Caki2 (cell line): ENCODE measurements around the gene CCNO. TPM values are rescaled to one million over a fixed set of nuclear protein-coding genes. Genes with fewer than 3 reads are reported as not detected.

Experiments used
- DNase-seq: peaks from one replicate; pipeline ENCODE4 v3.0.0-alpha.2; 2015; ENCODE audit warnings: low read depth
- in situ Hi-C: cut with HindIII; loops from 2 replicates; pipeline ENCODE4 v1.10.0; 2016; ENCODE audit warnings: low sequenced_read_pairs, low pct_unique_long_range_greater_than_20kb, mixed read lengths
- total RNA-seq: library from RNA; depleted of rRNA; stranded (reverse); fragments of >200 nt; shearing (Covaris generic); gene quantifications from 2 replicates; pipeline ENCODE4 v1.2.3, GENCODE V29; 2014; ENCODE audit warnings: low replicate concordance

Gene CCNO
- total RNA-seq, 1 experiment from 2014 or later, result 5.4 TPM

- in situ Hi-C loops, result no loop called here
These were observed 7.1 kb downstream of the CCNO start for GRCh38 chr5:55226027-55226933.

DNA sequence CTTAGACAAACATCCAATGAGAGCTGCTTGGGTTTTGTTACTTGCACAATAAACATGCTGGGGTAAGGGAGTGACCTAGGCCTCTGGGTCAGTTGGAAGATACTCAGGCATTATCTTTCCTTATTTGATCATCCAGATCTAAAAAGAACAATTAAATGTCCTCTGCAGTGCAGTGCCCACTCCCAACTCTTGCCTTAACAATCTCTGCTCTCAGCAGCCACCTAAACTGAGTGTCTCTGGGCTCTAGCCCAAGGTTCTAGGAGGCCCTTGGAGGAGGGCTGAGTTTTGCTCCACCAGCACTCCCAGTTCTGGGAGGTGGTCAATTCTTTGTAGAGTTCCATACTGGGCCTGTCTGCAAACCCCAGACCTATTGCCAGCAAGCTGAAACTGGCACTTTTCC, 8.1 kb downstream of the CCNO start:
- in situ Hi-C loops, result no loop called here
- DNase-seq, result no peak

More at GRCh38 chr5:55226027-55226933, 7.1 kb downstream of the CCNO start:
- DNase-seq, result peak; percentile 81

DNA sequence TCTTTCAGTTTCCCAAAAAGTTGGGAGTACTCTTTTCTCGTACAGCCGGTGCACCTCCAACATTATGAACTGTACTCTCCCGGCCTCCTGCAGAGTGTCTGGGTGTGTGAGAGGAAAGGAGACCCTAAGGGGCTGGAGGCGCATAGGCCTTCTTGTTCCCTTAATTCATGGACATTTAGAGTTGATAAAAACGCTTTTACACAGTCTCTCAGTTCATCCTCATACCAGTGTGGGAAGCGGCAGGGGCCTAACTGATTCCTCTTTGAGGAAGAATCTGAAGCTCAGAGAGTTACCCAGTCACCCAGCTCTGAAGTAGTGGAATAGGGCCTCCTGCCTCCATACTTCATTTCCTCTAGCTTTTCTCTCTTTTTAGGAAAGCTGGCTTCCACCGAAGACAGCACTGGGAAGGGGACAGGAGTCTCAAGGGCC, 9.6 kb downstream of the CCNO start:
- DNase-seq, result no peak
- in situ Hi-C loops, result no loop called here

DNA sequence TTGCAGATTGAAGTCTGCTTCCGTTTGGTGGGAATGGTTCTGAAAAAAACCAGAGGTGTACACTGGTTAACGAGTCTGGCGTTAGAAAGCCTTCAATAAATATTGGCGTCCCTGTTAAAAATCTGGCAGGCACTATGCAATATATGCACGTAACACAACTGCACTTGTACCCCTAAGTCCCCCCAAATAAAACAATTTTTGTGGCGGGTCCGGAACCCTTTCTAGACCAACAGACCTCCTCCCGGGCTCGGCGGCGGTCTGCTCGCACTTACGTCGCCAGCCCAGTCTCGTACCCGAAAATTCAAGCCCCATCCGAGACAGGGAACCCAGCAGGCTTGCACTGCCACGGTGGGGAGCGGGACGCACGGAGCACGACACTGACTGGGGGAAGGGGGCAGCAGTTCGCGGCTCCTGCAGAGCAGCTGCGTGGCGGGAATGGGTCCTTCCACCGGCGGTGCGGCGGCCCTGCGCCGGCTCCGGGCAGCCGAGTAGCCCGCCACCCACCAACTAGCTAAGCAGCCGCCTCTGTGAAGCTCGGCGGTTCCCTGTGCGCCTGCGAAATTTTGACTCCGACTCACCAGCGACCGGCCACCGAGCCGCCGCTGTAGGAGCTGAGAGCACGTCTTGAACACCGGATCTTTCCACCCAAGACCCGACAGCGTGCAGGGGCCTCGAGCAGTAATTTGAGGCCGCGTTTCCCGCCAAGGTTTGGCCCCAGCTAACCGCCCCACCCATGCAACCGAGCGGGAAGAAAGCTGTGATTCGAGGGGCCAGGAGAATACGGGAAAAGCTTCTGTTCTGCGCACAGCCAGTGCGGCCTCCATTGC, 10.2 kb downstream of the CCNO start:
- in situ Hi-C loops, result no loop called here
- DNase-seq, result no peak

DNA sequence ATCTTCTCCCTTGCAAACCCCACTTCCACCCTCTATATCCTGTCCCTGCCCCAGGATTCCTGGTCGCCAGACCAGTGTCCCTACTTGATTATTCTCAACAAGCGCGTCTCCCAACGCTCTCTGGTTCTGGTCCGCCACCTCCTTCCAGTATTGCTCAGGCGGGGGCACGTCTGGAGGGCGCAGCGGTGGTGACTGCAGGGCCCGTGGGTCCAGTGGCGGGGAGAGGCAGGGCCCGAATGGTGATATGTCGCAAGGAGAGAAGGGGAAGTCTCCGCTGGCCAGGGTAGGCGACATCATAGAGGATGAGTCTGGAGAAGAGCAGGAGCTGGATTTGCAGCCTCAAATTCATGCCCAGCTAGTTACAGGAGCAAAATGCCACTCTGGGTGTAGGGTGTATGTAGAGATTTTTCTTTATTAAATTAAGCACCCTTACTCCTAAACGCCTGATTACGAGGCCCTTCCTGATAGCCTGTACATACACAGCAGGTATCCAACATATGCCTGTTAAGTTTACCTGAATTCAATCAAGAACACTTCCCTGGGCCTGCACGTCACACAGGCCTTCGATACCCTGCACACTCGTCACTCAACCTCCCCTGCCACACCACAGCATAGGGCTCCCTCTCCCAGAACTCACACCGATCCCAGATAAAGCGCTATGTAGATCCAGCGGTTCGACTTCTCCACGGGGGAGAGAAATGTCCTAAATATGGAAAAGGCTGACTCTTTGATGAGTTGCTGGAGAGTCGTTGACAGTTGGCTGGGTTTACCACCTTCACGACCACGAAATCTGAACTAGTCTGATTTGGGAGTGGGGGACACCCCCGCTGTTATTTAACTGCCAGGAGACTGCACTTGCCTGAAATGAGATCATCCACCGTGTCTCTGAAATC, 11.1 kb downstream of the CCNO start:
- no peak for DNase-seq
- in situ Hi-C loops, result no loop called here

- in situ Hi-C loops, result no loop called here
- no peak for DNase-seq
These were observed 12.8 kb downstream of the CCNO start for GRCh38 chr5:55220433-55221185.

- DNase-seq, result no peak
- in situ Hi-C loops, result no loop called here
These were observed 13.6 kb downstream of the CCNO start for GRCh38 chr5:55219770-55220169.

GRCh38 chr5:55218967-55219366, 14.4 kb downstream of the CCNO start:
- no peak for DNase-seq
- in situ Hi-C loops, result no loop called here

- in situ Hi-C loops, result no loop called here
- no peak for DNase-seq
These were observed 22.1 kb downstream of the CCNO start for GRCh38 chr5:55211184-55211874.

DNA sequence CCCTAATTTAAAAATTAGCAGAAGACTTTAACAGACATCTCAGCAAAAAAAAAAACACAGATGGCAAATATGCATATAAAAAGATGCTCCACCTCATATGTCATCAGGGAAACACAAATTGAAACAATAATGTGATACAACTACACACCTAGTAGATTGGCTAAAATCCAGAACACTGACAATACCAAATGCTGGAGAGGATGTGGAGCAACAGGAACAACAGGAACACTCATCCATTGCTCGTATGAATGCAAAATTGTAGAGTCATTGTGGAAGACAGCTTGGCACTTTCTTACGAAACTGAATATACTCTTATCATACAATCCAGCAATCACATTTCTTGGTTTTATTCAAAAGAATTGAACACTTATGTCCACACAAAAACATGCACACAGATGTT, 28.4 kb downstream of the CCNO start:
- in situ Hi-C loops, result no loop called here
- DNase-seq, result no peak

GRCh38 chr5:55191165-55191564, 42.2 kb downstream of the CCNO start:
- in situ Hi-C loops, result no loop called here
- DNase-seq, result no peak

DNA sequence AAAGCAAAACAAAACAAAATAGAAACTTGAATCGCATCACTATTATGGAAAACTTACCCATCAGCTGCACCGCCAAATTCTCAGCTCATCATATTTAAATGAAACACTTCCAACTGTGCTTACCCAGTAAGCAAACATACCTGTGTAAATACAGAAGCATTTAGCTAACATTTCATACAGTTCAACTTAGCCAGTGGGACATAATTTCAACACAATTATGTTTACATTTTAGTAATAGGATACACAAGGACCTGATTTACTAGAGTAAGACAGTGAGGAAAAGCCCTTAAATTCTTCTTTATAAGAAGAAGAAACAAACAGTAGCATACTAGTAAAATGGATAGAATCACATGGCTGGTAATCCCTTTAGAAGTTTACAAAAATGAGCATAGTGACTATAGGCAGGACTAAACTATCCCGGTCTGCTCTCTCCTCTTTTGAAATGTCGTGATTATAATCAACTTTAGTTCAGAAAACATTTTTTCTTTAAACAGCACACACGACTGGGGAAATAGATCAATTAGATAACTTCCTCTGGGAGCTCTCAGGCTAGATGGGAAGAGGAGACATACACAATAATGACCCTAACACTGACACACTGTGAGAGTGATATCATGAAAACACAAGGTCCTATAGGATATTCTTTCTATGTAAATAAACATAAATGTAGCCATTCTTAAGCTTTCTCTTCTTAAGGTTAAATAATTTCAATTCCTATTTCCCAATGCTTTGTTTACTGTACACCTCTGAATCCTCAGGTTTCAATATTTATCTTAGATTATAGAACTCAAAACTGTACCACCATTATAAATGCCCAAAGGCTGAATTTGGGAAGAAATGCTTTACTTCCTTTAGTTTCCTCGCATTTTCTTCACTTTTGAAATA, 44.5 kb downstream of the CCNO start:
- in situ Hi-C loops, result no loop called here
- DNase-seq, result no peak

DNA sequence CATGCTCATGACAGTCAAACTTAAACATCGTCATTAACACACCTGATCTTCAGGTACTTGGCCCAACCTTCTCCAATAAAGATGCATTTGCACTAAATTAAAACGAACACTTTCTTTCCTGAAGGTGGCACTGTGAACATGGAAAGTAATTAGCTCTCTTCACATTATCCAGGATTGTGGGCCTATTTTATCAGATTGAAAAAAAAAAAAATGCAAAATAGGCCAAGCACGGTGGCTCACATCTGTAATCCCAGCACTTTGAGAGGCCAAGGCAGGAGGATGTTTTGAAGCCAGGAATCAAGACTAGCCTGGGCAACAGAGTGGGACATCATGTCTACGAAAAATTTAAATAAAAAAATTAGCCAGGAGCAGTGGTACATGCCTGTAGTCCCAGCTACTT, 46.0 kb downstream of the CCNO start:
- DNase-seq, result peak; percentile 23
- in situ Hi-C loops, result no loop called here
